HepG2 (cell line): Measurements from ENCODE around the gene ABCF1. TPM values are rescaled to one million over a fixed set of nuclear protein-coding genes. Genes with fewer than 3 reads are reported as not detected.

Experiments
- MED8 ChIP-seq: sonication (generic); formaldehyde crosslinking; IDR thresholded peaks from 2 replicates; pipeline ENCODE4 v1.8.1; 2023; ENCODE audit warnings: mild to moderate bottlenecking, missing genetic modification reagents; ENCODE audit not compliant: insufficient replicate concordance
- MTF2 ChIP-seq: sonication (generic); formaldehyde crosslinking; IDR thresholded peaks from 2 replicates; pipeline ENCODE4 v1.5.0; 2020; ENCODE audit warnings: missing genetic modification reagents, borderline replicate concordance
- PRDM4 ChIP-seq: sonication (generic); formaldehyde crosslinking; IDR thresholded peaks from 2 replicates; pipeline ENCODE4 v1.9.0; 2021; ENCODE audit warnings: missing genetic modification reagents, borderline replicate concordance
- RARG ChIP-seq: sonication (generic); formaldehyde crosslinking; IDR thresholded peaks from 2 replicates; pipeline ENCODE4 v1.4.0; 2020; ENCODE audit warnings: low read depth, mild to moderate bottlenecking, missing genetic modification reagents
- RBFOX2 ChIP-seq: fragments of 200-400 bp; formaldehyde crosslinking; IDR thresholded peaks from 2 replicates; pipeline ENCODE4 v1.6.1; 2017; ENCODE audit warnings: low read depth, mild to moderate bottlenecking, low read length
- SAP130 ChIP-seq: IDR thresholded peaks from 2 replicates; pipeline ENCODE4 v1.6.1; 2016; ENCODE audit warnings: low read depth
- SETDB1 ChIP-seq: sonication (generic); formaldehyde crosslinking; IDR thresholded peaks from 2 replicates; pipeline ENCODE4 v1.5.1; 2020; ENCODE audit warnings: missing genetic modification reagents, mild to moderate bottlenecking, borderline replicate concordance
- ZBTB34 ChIP-seq: sonication (generic); formaldehyde crosslinking; IDR thresholded peaks from 2 replicates; pipeline ENCODE4 v1.8.0; 2022; ENCODE audit warnings: mild to moderate bottlenecking, missing genetic modification reagents
- ZBTB44 ChIP-seq: sonication (generic); formaldehyde crosslinking; IDR thresholded peaks from 2 replicates; pipeline ENCODE4 v1.4.0; 2020; ENCODE audit warnings: missing genetic modification reagents
- ZNF34 ChIP-seq: sonication (generic); formaldehyde crosslinking; IDR thresholded peaks from 2 replicates; pipeline ENCODE4 v1.4.0; 2020; ENCODE audit warnings: mild to moderate bottlenecking, missing genetic modification reagents, borderline replicate concordance
- ZNF501 ChIP-seq: sonication (generic); formaldehyde crosslinking; IDR thresholded peaks from 2 replicates; pipeline ENCODE4 v1.5.1; 2020; ENCODE audit warnings: mild to moderate bottlenecking, moderate library complexity, missing genetic modification reagents
- ZNF546 ChIP-seq: sonication (generic); formaldehyde crosslinking; conservative IDR thresholded peaks from 2 replicates; pipeline ENCODE4 v1.8.1; 2023; ENCODE audit warnings: mild to moderate bottlenecking, missing genetic modification reagents
- ZNF574 ChIP-seq: sonication (generic); formaldehyde crosslinking; IDR thresholded peaks from 2 replicates; pipeline ENCODE4 v1.4.0; 2020; ENCODE audit warnings: missing genetic modification reagents
- ZNF850 ChIP-seq: sonication (generic); formaldehyde crosslinking; conservative IDR thresholded peaks from 2 replicates; pipeline ENCODE4 v1.9.0; 2021; ENCODE audit warnings: mild to moderate bottlenecking, missing genetic modification reagents
- ZZZ3 ChIP-seq: sonication (generic); formaldehyde crosslinking; IDR thresholded peaks from 2 replicates; pipeline ENCODE4 v1.4.0; 2020; ENCODE audit warnings: missing genetic modification reagents, mild to moderate bottlenecking, borderline replicate concordance
- polyA plus RNA-seq, 8 experiments: library from polyadenylated mRNA; depleted of rRNA in 3 of 8; stranded (reverse) in 7 of 8; unstranded in 1 of 8; fragments of >200 nt; fragmentation: Illumina TruSeq in 4 of 8; extraction: Trizol in 4 of 8; gene quantifications; 2 replicates each; pipeline versions ENCODE4 v1.2.1 to v1.2.3, GENCODE V29; 2011 to 2016; ENCODE audit warnings: low read depth in 4 of 8, missing spikeins in 1 of 8, mixed read lengths in 1 of 8; ENCODE audit not compliant: insufficient read depth in 1 of 8
- total RNA-seq, 5 experiments: library from RNA; depleted of rRNA; stranded (reverse); fragments of >200 nt; fragmentation: Illumina TruSeq; extraction: Trizol; gene quantifications; 2 replicates each; pipeline ENCODE4 v1.2.3, GENCODE V29; 2016; ENCODE audit warnings: low read depth in 1 of 5
- TF ChIP-seq, protein P1 (sequence below): sonication (generic); formaldehyde crosslinking; IDR thresholded peaks from 2 replicates; pipeline ENCODE4 v1.4.0; 2020; ENCODE audit warnings: low read depth, missing genetic modification reagents

ABCF1 gene
- total and polyA plus RNA-seq, 2 of the 13 experiments (the other 11 are each of a cell fraction or from before 2014, with no cell fraction given), result 25.4 to 98.9 TPM

- no peak for TF ChIP-seq MTF2 (CRISPR knock-in tag)
- peak; percentile 71; the same call in 1 of the 2 replicates for TF ChIP-seq SAP130 (CRISPR knock-in tag)
- TF ChIP-seq, protein P1, sequence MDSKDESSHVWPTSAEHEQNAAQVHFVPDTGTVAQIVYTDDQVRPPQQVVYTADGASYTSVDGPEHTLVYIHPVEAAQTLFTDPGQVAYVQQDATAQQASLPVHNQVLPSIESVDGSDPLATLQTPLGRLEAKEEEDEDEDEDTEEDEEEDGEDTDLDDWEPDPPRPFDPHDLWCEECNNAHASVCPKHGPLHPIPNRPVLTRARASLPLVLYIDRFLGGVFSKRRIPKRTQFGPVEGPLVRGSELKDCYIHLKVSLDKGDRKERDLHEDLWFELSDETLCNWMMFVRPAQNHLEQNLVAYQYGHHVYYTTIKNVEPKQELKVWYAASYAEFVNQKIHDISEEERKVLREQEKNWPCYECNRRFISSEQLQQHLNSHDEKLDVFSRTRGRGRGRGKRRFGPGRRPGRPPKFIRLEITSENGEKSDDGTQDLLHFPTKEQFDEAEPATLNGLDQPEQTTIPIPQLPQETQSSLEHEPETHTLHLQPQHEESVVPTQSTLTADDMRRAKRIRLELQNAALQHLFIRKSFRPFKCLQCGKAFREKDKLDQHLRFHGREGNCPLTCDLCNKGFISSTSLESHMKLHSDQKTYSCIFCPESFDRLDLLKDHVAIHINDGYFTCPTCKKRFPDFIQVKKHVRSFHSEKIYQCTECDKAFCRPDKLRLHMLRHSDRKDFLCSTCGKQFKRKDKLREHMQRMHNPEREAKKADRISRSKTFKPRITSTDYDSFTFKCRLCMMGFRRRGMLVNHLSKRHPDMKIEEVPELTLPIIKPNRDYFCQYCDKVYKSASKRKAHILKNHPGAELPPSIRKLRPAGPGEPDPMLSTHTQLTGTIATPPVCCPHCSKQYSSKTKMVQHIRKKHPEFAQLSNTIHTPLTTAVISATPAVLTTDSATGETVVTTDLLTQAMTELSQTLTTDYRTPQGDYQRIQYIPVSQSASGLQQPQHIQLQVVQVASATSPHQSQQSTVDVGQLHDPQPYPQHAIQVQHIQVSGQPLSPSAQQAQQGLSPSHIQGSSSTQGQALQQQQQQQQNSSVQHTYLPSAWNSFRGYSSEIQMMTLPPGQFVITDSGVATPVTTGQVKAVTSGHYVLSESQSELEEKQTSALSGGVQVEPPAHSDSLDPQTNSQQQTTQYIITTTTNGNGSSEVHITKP (CRISPR knock-in tag), result no peak; the same call in none of the 2 replicates
- no peak for TF ChIP-seq RARG (CRISPR knock-in tag)
- TF ChIP-seq ZBTB44 (CRISPR knock-in tag), result no peak
- peak; percentile 85; the same call in 1 of the 2 replicates for TF ChIP-seq ZNF501 (CRISPR knock-in tag)
- TF ChIP-seq ZBTB34 (CRISPR knock-in tag), result no peak
- TF ChIP-seq PRDM4, result no peak
- TF ChIP-seq RBFOX2, result peak; percentile 94
- TF ChIP-seq ZNF850 (CRISPR knock-in tag), result no peak
- no peak for TF ChIP-seq ZZZ3 (CRISPR knock-in tag)
- TF ChIP-seq SETDB1 (CRISPR knock-in tag), result no peak
- peak; percentile 79 for TF ChIP-seq ZNF574 (CRISPR knock-in tag)
- no peak for TF ChIP-seq ZNF34 (CRISPR knock-in tag)
- TF ChIP-seq ZNF546 (CRISPR knock-in tag), result no peak
- TF ChIP-seq MED8 (CRISPR knock-in tag), result peak; percentile 56
Observed at GRCh38 chr6:30616811-30617564, 45.7 kb downstream of the ABCF1 start, which contains the start of gene PPP1R10 (continued).
